HG03175 (cell line): Measurements from ENCODE around the gene GPR42.
"Not testable (repeated sequence)": the region's sequence is repeated elsewhere in the genome, so short reads cannot be mapped to it uniquely, and the experiment has no call there.

Source experiments
- ATAC-seq: cut with Tn5 transposase; IDR thresholded peaks from one replicate; pipeline ENCODE4 v1.9.1; 2021; ENCODE audit warnings: mild to moderate bottlenecking, moderate library complexity; ENCODE audit not compliant: unreplicated experiment

GPR42 gene

DNA sequence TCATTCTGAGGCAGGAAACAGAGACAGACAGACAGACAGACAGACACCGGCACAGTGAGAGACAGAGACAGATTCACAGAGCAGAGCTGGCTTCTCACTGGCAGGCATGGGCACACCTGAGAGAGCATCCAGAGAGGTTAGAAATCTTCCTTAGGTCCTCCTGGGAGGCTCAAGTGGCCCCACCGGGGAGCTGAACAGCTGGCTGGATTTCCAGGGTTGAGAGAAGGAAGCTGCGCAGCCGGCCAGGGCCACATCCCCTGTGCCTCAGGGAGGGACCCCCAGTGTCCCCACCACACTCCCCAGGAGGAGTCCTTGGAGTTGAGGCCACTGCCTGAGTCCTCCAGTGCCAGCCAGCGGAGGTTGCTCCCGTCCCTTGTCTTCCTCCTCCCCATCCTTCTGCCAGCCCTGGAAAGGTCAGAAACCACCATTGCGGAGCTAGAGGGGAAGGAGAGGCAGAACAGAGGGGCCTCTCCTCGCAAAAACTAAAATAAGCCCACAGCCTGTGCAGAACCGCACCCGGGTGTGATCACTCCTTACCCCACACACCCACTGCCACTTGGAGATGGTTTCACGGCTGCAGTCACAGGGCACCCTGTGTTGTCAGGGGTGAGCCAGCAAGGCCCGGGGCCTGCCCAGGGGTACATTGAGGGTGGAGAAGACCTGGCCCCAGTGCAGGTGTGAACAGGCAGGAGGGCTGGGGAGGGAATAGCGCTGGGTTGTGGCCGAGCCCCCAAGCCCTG, 8.4 kb upstream of the GPR42 start:
- no peak for ATAC-seq

DNA sequence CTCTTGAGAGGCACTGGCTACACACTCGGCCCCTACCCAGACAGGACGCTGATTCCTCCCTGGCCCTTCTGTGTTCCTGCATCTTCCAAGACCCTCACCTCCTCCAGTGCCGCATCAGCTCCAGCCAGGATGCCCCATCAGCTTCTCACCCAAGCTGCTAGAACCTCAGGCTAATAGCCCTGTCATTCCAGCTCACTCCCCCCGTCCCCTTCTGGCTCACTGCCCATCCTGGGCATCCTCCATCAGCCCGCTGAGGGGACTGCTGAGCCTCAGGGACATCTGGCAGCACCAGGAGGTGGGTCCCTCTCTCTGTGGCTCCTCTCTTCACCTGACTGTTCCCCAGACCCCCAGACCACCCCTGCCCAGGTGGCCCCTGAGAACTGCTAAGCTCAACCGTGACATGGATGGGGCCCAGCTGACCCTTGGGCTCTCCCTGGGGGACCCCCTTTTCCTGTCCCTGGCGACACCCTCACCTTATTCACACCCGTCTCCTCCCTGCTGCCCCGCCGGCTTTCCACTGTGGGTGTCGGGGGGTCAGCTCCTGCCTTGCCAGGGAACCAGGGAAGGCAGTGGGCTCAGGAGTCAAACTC, 7.8 kb upstream of the GPR42 start:
- ATAC-seq = no peak

DNA sequence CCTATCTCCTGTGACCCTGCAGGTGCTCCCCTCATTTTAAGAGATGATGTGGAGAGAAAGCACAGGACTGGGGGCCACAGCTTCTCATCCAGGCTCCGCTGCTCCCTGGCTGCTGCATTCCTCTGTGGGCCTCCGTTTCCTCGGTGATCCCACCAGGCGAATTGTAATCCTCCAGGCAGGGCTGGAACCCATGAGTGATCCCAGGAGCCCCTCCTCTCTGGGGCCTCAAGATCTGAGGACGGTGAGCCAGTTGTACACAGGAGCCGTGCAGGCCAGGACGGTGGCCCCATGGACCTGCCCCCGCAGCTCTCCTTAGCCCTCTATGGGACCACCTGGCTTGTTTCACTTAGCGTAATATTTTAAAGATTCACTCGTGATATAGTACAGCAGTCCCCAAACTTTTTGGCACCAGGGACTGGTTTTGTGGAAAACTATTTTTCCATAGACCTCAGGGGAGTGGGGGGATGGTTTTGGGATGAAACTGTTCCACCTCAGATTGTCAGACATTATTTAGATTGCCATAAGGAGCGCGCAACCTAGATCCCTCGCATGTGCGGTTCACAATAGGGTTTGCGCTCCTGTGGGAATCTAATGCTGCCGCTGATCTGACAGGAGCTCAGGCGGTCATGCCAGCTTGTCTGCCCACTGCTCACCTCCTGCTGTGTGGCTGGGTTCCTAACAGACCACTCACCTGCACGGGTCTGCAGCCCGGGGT, 7.0 kb upstream of the GPR42 start:
- ATAC-seq = no peak

DNA sequence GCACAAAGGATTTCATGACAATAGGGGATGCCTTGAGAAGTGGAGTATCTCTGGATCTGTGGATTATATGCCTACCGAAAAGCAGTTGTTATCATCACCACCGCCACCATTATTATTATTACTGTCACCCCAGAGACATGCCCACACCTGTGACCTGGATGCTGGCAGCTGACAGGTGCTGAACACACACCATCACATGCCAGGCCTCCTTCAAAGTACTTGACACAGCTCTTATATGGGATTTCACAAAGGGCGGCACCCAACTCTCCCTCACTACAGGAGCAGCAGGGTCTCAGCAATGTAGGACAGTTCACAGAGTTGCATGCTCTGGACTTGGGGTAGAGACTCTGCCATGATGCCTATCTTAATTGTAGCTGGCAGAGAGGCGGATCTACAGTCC, 5.6 kb upstream of the GPR42 start:
- ATAC-seq = no peak

DNA sequence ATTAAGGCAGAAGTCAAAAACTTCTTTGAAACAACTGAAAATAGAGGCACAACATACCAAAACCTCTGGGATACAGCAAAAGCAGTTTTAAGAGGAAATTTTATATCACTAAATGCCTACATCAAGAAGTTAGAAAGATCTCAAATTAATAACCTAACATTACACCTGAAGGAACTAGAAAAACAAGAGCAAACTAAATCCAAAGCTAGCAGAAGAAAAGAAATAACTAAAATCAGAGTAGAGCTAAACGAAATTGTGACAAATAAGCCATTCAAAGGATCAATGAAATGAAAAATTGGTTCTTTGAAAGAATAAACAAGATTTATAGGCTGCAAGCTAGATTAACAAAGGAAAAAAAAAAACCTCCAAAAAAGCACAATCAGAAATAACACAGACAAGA, 2.5 kb upstream of the GPR42 start:
- ATAC-seq = no peak

DNA sequence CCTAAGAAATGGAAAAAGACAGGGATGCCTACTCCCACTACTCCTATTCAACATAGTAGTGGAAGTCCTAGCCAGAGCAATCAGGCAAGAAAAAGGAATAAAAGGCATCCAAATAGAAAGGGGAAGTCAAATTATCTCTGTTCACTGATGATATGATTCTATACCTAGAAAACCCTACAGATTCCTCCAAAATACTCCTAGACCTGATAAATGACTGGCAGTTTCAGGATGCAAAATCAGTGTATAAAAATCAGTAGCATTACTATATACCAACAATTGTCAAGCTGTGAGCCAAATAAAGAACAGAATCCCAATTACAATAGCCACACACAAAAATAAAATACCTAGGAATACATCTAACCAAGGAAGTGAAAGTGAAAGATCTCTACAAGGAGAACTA, 1.3 kb upstream of the GPR42 start:
- no peak for ATAC-seq

DNA sequence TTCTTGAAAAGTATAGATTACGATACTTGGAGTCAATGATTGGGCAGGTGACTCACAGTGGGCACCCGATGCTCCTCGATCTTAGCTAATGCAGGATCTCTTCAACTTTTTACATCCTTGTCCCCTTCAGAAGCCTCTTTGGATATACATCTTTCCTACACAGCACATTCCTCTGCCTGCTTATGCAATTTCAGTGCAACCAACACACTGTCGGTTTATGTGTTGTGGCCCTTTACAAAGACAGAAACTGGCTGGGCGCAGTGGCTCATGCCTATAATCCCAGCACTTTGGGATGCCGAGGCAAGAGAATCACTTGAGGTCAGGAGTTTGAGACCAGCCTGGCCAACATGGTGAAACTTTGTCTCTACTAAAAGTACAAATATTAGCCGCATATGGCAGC, 2.6 kb downstream of the GPR42 start:
- ATAC-seq = no peak

DNA sequence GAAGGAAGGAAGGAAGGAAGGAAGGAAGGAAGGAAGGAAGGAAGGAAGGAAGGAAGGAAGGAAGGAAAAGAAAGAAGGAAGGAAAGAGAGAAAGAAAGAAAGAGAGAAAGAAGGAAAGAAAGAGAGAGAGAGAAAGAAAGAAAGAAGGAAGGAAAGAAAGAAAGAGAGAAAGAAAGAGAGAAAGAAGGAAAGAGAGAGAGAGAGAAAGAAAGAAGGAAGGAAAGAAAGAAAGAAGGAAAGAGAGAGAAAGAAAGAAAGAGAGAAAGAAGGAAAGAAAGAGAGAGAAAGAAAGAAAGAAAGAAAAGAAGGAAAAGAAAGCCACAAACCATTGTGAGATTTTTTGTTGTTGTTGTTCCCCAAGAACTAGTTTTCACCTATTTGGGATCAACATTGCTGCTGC, 3.2 kb downstream of the GPR42 start:
- ATAC-seq = not testable (repeated sequence)

DNA sequence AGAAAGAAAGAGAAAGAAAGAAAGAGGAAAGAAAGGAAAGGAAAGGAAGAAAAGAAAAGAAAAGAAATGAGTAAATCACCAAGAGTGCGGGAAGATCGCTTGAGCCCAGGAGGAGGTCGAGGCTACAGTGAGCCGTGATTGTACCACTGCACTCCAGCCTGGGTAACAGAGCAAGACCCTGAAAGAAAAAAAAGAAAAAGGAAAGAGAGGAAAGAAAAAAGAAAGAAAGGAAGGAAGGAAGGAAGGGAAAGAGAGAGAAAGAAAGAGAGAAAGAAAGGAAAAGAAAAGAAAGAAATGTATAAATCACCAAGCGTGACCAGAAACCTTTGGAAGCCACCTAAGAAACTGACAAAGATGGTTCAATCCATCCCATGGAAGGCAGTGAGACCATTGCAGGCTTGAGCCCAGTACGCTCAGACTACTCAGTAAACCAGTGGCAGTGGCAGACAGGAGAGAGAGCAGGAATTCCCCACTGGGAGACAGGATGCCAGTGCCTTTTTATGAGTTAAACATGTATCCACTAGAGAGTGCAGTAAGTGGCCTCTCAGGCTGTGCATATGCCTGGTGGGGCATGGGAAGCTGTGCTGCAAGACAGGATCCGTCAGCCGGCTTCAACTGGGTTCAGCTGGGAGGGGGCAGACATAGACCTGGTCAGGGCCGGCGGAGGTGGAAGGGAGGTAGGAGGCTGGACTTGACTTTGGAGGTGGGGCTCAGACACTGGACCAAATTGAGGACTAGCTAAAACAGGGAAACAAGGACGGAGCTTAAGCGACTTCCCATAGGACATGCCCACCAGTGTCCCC, 4.8 kb downstream of the GPR42 start:
- no peak for ATAC-seq

DNA sequence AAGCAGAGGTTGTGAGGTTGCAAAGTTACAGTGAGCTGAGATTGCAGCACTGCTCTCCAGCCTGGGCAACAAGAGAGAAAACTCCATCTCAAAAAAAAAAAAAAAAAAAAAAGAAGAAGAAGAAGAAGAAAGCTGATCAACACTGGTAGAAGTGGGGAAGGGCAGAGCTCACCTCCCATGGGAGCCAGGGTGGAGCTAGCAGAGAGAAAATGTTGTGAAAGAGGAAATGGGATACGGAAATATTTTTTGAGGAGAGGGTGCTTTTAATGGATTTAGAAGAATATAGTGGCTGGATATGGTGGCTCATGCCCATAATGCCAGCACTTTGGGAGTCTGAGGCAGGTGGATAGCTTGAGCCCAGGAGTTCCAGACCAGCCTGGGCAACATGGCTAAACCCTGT, 6.8 kb downstream of the GPR42 start:
- ATAC-seq = no peak

DNA sequence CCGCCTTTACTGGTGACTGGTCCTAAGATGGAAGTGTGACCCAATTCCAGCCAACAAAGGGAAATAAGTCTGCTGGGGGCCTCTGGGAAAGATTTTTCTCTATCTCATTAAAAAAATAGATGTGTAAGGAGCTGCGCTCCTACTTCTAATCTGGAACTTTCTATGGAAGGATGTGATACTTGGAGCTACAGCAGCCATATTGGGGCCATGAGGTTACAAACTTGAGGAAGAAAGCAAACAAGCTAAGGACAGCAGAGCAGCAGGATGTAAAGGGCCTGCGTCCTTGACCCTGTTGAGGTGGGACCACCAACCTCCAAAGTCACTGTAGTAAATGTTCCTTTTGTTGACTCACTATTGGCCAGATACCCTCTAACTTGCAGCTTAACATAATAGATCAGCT, 7.5 kb downstream of the GPR42 start:
- ATAC-seq = no peak

DNA sequence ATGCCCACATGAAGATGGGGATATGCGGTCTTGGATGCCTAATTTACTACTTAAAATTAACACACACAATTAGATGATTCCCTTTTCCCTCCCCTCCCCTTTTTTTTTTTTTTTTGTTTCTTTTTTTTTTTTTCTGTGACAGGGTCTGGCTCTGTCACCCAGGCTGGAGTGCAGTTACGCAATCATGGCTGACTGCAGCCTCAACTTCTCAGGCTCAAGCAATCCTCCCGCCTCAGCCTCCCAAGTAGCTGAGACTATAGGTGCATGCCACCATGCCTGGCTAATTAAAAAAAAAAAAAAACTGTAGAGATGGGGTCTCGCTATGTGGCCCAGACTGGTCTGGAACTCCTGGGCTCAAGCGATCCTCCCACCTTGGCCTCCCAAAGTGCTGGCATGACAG, 8.7 kb downstream of the GPR42 start:
- not testable (repeated sequence) for ATAC-seq

DNA sequence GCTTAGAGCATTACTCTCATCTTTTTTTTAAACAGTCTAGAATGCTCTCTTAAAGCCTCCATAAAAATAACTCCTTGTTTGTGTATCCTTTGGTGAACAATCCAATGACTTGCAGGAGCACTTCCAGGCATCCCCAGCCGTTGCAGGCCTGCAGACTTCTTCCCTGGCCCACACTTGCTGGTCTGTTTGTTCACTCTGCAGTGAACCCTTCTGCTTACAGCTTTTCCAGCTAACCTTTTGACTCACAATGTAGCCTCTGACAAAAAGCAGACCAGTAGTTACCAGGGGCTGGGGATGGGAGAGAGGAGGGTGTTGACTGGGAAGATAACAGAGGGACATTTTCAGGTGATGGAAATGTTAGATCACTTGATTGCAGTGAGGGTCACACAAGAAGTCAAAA, 9.1 kb downstream of the GPR42 start:
- ATAC-seq = no peak

DNA sequence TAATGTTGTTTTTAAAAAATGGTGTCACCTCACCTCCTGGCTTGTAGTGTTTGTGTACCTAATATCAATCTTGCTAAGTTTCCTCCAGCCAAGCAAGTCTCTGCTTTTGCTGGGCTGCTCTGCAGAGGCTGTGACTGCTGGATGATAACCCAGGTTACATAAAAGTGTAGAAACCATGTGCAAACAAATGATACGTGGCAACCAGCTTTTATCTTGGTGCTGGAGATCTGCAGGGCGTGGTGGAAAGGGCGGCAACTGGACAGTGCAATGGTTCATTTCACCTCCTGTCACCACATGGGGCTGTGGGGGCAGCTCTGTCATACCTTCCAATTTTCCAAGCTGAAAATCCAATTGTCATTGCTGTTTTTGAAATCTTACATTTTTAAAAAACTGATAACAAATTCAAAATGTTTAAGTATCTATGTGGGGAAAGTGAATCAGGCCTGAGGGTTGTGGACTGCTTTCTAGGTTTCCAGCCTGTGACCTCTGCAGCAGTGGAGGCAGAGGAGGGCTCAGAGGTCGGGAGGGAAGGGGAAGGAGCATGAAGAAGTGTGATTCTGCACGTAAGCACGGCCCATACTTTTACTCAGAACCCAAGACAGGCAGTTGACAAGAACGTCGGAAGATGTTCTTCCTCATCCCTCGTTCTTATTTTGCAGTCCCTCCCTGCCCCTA, 9.7 kb downstream of the GPR42 start:
- ATAC-seq = no peak

DNA sequence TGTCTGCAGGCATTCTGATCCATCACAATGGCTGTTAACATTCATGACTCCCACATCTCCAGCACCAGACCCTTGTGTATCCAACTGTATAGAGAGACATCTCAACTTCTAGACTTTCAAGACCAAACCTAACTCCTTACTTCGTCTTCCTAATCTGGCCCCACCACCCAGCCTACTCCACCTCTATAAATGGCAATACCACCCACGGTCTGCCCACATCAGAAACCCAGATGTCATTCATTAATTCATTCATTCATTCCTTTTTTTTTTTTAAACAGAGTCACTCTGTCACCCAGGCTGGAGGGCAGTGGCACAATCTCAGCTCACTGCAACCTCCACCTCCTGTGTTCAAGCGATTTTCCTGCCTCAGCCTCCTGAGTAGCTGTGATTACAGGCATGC, 10.4 kb downstream of the GPR42 start:
- ATAC-seq = no peak

DNA sequence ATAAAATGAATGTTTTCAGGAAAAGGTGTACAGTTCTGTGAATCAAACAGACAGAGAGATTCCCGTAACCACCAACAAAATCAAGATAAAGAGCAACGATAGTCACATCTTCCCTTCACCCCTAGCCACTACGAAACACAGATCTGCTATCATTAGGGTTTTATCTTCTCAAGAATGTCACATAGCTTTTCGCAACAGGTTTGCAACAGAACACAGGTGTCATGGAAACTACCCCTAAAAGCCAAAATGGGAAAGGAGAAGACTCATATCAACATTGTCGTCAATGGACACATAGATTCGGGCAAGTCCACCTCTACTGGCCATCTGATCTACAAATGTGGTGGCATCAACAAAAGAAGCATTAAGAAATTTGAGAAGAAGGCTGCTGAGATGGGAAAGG, 11.1 kb downstream of the GPR42 start:
- ATAC-seq = no peak

DNA sequence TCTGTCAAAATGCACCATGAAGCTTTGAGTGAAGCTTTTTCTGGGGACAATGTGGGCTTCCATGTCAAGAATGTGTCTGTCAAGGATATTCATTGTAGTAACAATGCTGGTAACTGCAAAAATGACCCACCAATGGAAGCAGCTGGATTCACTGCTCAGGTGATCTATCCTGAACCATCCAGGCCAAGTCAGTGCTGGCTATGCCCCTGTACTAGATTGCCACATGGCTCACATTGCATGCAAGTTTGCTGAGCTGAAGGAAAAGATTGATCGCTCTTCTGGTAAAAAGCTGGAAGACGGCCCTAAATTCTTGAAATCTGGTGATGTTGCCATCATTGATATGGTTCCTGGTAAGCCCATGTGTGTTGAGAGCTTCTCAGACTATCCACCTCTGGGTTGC, 12.7 kb downstream of the GPR42 start:
- no peak for ATAC-seq

DNA sequence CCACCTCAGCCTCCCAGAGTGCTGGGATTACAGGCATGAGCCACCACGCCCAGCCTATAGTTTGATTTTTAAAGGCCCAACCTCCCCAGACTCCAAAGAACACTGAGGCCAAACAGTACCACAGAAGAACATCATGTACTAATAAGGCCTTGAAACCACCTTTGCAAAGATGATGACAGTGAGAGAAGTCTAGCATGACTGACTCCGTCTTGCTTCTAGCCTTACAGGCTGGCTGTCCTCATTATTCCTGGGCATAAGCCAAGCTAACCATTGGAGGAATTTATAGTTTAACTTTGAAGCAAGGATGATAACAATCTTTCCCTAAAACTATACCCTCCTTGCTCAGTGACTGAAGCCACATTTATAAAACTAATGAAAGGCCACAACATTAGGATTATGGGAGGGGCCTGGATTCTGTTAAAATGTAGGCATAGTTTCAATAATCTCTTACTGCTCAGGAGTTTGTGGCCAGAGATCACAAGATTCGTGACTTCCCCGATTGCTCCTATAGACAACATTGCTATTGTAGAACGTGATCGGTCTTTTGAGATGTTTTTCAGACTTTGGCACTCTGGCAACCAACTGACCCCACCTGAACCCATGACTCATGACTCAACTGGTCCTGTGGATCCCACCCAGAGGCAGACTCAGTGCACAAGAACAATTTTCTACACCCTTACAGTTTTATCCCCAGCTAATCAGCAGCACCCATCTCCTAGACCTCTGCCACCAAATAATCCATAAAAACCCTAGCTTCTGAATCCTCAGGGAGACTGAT, 17.6 kb downstream of the GPR42 start:
- ATAC-seq = no peak

DNA sequence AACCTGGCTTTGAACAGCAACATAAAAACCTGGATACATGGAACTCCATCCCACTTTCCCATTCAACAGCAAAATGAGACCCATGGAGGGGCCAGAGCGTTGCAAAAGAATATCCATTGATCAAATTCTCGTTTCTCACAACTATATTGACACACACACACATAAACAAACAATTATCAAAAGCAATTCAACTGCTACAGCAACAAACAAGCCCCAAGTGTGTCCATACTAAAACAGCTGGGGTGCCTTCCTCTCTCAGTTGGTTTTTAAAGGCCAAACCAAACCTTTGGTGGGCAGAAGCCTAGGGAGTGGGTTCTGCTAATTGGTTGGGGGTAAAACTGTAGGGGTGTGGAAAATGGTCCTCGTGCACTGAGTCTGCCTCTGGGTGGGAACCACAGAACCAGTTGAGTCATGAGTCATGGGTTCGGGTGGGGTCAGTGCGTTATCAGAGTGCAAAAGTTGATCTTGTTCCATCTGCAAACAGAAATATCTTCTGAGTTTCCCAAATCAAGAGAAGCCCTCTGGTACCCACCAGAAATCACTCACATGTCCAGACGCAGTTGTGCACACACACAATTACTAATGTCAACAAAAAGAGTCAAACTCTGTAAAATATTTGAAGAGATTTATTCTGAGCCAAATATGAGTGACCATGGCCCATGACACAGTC, 18.5 kb downstream of the GPR42 start:
- no peak for ATAC-seq
